ENCODE results near the gene MRPL37. TPM values are rescaled to one million over a fixed set of nuclear protein-coding genes. Genes with fewer than 3 reads are reported as not detected.
A peak's percentile ranks its signal among the peaks of the same experiment; 100 is the strongest.

MRPL37 gene
- polyA plus RNA-seq, 1 donor from 2014 or later = 56.2 TPM

DNA sequence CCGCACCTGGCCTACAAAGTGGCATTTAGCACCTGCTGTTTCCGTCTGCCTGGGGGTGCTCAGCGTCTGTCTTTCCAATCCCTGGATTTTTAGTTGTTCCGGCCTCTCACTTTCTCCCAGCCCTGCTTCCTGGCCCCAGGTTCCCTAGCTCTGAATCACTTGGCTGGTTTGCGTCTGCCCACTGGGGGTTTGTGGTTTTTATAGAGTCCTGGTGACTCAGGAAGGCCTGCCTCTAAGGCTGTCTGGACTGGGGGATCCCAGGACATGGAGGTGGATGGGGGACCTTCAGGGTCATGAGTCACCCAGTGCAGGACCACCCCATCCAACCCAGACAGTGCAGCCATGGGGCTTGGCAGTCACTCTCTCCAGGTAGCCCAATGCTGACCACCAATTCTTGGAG lies 53.5 kb downstream of the MRPL37 start:
- Mint-ChIP-seq H3K36me3 (peaks cover 5% of the 10 kb centered on the region), H3K27ac (no peak overlapping the region), H3K4me1 (no peaks in the 10 kb centered on the region), H3K9me3 (no peaks in the 10 kb centered on the region), H3K27me3 (no peaks in the 10 kb centered on the region), H3K4me3 (no peak overlapping the region)

GRCh38 chr1:54254055-54254454 lies 54.1 kb downstream of the MRPL37 start:
- Mint-ChIP-seq H3K4me3 (no peak overlapping the region), H3K4me1 (no peaks in the 10 kb centered on the region), H3K9me3 (no peaks in the 10 kb centered on the region), H3K36me3 (peaks cover 5% of the 10 kb centered on the region), H3K27me3 (no peaks in the 10 kb centered on the region), H3K27ac (no peak overlapping the region)

DNA sequence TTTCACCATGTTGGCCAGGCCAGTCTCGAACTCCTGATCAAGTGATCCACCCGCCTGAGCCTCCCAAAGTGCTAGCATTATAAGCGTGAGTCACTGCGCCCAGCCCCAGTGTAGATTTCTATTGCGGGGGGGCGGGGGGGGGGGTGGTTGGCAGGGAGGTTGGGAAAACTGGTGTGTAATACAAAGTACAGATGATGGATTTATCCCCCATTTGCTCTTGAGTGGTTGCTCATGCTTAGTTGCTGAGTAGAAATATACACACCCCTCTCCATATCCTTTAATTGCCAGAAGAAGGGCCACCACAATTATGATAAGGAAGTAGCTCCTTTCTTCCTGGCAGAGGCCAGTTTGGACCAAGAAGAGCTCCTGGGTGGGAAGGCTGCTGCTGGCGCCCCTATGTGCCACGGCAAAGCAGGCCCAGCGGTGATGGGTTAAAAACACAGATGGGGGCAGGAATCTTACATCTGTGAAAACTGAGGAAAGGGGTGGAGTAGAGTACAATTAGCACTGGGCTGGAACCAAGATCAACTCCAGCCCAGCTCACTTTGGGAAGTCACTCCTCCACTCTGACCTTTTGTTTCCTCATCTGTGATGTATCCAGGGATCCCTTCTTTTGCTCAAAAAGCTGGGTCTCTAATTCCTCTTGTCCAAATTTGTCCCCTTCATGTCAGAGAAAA lies 55.2 kb downstream of the MRPL37 start:
- Mint-ChIP-seq H3K36me3 (peaks cover 5% of the 10 kb centered on the region), H3K4me1 (no peaks in the 10 kb centered on the region), H3K27me3 (no peaks in the 10 kb centered on the region), H3K9me3 (no peaks in the 10 kb centered on the region), H3K4me3 (no peak overlapping the region), H3K27ac (no peak overlapping the region)

DNA sequence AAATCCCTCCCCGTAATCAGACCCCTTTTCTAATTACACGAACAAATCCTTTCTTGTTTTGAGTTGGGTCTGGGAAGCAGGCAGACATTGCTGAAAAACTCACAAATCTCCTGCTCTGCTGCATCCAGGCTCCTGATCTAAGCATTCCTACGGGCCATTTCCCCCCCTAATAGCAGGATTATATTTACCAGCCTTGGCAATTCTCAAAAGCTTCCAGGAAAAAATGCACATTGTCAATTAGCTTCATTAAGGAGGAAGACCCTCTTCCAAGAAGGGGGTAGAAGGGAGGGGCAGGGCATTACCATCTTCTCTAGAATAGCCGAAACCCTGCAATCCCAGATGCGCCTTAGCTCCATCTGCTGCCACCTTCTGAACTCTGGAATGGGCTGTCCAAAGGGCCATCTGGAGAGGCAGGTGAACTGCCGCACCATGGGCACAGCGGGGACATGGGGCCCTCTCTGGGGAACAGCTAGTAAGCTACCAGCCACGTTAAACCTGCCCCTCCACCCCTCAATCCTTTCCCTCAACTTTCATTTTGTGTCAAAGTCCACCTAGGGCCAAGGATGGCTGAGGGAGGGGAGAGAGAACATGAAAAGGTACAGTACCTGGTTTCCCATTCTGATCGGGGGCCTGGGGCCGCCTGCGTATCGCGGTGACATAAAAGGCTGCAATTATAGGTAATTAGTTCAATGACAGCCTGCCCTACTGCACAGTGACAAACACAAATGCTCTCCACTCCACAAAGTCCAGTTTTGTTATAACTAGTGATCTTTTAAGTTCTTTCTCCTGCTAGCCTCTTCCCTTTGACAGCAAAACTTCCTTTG lies 56.8 kb downstream of the MRPL37 start:
- Mint-ChIP-seq H3K36me3 (peaks cover 8% of the 10 kb centered on the region), H3K4me1 (no peaks in the 10 kb centered on the region), H3K27me3 (no peaks in the 10 kb centered on the region), H3K4me3 (no peak overlapping the region), H3K9me3 (no peaks in the 10 kb centered on the region), H3K27ac (no peak overlapping the region)

DNA sequence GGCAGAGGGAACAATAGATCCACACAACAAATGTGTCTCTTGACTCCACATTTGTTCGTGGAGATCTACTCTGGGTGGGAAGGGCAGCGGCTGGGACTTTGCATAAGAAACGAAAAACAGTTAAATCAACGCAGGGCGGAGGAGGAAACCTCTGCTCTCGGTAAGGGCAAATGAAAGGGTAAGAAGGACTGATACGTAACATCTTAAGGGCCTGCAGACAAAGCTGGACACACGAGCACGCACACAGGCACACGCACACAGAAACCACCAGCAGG lies 57.3 kb downstream of the MRPL37 start:
- Mint-ChIP-seq H3K36me3 (peaks cover 8% of the 10 kb centered on the region), H3K9me3 (no peaks in the 10 kb centered on the region), H3K27ac (no peak overlapping the region), H3K27me3 (no peaks in the 10 kb centered on the region), H3K4me1 (no peaks in the 10 kb centered on the region), H3K4me3 (no peak overlapping the region)

DNA sequence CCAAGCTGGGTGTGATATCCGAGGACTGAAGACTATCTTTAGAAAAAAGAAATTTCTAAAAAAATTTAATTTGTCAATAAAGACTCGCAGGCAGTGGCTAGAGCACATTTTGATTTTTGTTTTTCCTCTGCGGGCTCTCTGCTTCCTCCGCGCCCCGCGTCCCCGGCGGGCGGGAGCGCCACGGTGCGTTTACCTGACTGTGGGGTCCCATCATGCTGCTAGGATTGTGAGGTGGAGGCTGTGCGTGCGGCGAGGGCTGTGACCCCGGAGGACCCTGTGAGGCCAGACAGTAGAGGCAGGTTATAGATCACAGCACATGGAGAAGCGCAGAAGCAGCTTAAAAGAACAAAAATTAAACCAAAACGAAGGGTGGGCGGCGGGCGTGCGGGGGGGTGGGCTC lies 57.9 kb downstream of the MRPL37 start:
- Mint-ChIP-seq H3K4me1 (no peaks in the 10 kb centered on the region), H3K9me3 (no peaks in the 10 kb centered on the region), H3K36me3 (peaks cover 6% of the 10 kb centered on the region), H3K4me3 (no peak overlapping the region), H3K27me3 (no peaks in the 10 kb centered on the region), H3K27ac (no peak overlapping the region)

- Mint-ChIP-seq H3K9me3 (no peaks in the 10 kb centered on the region), H3K36me3 (peaks cover 5% of the 10 kb centered on the region), H3K4me1 (peaks cover 0 to 2% (median 0%) of the 10 kb centered on the region in 3 donors), H3K27ac (peak overlapping the region in 1 of 3 donors; percentile 35), H3K4me3 (no peak overlapping the region), H3K27me3 (no peaks in the 10 kb centered on the region)
Observed at GRCh38 chr1:54259546-54260140, 59.7 kb downstream of the MRPL37 start.

DNA sequence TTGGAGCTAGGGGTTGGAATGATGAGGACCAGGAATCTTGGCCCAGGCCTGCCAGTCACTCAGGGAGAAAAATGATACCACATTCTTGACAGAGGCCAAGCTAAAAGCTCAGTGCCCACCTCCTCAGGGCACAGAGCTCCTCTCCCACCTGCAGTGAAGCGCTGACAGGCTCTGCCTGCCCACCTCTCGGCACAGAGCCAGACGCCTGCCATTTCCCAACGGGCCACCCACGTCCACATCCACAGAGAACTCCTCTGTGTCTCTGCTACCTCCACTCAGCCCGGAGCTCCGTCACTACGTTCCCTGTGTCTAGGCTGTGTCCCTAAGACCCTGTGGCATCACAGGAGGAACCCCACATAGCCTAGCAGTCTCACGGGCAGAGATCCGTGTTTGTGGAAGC lies 60.8 kb downstream of the MRPL37 start:
- Mint-ChIP-seq H3K27ac (no peak overlapping the region), H3K4me3 (no peak overlapping the region), H3K36me3 (peaks cover 8% of the 10 kb centered on the region), H3K27me3 (no peaks in the 10 kb centered on the region), H3K9me3 (no peaks in the 10 kb centered on the region), H3K4me1 (peaks cover 0 to 2% (median 0%) of the 10 kb centered on the region in 3 donors)

DNA sequence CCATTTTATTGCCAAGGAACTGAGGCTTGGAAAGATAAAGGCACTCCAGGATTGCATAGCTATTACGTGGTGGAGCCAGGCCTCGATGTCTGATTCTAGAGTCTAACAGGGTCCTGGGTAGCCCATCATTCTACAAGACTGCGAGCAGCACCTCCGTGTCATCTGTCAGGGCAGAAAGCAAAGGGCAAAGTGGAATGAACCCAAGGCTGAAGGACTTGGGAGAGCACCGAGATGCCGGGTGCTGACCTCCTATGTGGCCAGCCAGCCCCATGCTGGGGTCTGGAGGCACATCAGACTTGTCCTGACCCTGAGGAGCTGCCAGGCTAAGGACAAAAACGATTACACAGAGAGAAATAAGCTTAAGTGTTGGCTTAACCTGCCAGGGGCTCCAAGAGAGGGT lies 62.3 kb downstream of the MRPL37 start:
- peaks cover 0 to 3% (median under 1%) of the 10 kb centered on the region in 3 donors for H3K4me1 Mint-ChIP-seq
- peaks cover 7% of the 10 kb centered on the region for H3K36me3 Mint-ChIP-seq
- H3K4me3 Mint-ChIP-seq = no peak overlapping the region
- no peak overlapping the region for H3K27ac Mint-ChIP-seq
- H3K27me3 Mint-ChIP-seq = no peaks in the 10 kb centered on the region
- H3K9me3 Mint-ChIP-seq = no peaks in the 10 kb centered on the region

- no peaks in the 10 kb centered on the region for H3K27me3 Mint-ChIP-seq
- peaks cover 6% of the 10 kb centered on the region for H3K36me3 Mint-ChIP-seq
- no peak overlapping the region for H3K27ac Mint-ChIP-seq
- H3K4me1 Mint-ChIP-seq = peaks cover 0 to 3% (median 2%) of the 10 kb centered on the region in 3 donors
- no peaks in the 10 kb centered on the region for H3K9me3 Mint-ChIP-seq
- no peak overlapping the region for H3K4me3 Mint-ChIP-seq
Observed at GRCh38 chr1:54263601-54264226, 63.7 kb downstream of the MRPL37 start.

DNA sequence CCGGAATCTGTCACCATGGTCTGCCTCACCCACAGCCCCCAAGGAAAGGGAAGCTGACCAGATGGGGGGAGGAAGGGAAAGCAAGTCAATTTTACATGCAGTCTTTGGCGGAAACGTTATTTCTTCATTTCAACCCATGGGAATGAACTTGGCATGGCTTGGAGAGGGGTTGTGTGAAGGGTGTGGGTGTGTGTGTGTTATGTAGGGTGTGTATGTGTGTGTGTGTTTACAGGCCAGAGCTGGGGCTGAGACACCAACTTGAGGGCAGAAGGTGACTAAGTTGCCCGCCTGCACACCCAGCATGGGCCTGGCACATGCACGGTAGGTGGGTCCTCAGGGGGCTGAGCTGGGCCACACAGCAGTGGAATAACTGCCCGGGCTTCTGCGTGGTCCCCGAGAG lies 65.2 kb downstream of the MRPL37 start:
- Mint-ChIP-seq H3K4me3 (no peak overlapping the region), H3K4me1 (peaks cover 0 to 5% (median 2%) of the 10 kb centered on the region in 3 donors), H3K36me3 (peaks cover 6% of the 10 kb centered on the region), H3K27ac (peak overlapping the region in 1 of 3 donors; percentile 8), H3K9me3 (no peaks in the 10 kb centered on the region), H3K27me3 (no peaks in the 10 kb centered on the region)

- no peak overlapping the region for H3K4me3 Mint-ChIP-seq
- no peak overlapping the region for H3K27ac Mint-ChIP-seq
- no peaks in the 10 kb centered on the region for H3K27me3 Mint-ChIP-seq
- peaks cover 0 to 5% (median 2%) of the 10 kb centered on the region in 3 donors for H3K4me1 Mint-ChIP-seq
- H3K9me3 Mint-ChIP-seq = no peaks in the 10 kb centered on the region
- peaks cover 6% of the 10 kb centered on the region for H3K36me3 Mint-ChIP-seq
Observed at GRCh38 chr1:54265659-54266058, 65.7 kb downstream of the MRPL37 start.

DNA sequence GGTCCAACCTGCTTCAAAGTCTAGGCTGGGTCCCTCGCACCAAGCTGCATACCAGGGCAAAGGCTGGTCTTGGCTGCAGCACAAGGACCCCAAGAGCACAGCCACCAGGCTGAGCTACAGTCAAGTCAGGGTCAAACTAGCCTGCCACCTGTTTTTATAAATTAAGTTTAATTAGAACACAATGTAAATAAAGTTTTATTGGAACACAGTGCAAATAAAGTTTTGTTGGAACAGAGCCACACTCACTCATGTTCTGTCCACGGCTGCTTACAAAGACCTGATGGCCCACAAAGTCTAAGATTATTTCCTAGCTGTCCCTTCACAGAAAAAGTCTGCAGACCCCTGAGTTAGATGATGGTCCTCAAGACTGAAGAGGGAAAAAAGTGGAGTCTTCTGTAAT lies 66.2 kb downstream of the MRPL37 start:
- no peaks in the 10 kb centered on the region for H3K9me3 Mint-ChIP-seq
- H3K36me3 Mint-ChIP-seq = peaks cover 4% of the 10 kb centered on the region
- peak overlapping the region in 1 of 3 donors; percentile 55 for H3K27ac Mint-ChIP-seq
- H3K4me1 Mint-ChIP-seq = peaks cover 0 to 5% (median 2%) of the 10 kb centered on the region in 3 donors
- H3K27me3 Mint-ChIP-seq = no peaks in the 10 kb centered on the region
- no peak overlapping the region for H3K4me3 Mint-ChIP-seq

DNA sequence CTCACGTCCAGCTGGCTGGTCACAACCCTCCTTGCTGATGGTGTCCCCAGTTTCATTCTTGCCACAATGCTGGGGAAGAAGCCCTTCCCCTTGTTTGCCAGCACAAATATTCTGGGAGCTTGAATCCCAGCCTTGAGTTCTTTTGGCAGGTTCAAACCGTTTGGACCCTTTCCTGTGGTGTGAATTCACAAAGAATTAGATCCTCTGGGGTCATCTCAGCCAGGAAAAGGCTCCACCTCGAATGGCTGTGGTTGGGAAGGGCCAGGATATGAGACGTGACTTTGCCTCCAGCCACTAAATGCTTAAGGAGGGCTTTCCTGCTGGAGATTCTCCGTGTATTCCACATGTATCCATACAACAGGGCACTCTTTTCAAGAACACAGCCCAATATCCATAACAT lies 66.9 kb downstream of the MRPL37 start:
- peak overlapping the region in 1 of 3 donors; percentile 55 for H3K27ac Mint-ChIP-seq
- H3K4me3 Mint-ChIP-seq = no peak overlapping the region
- peaks cover 0 to 5% (median 2%) of the 10 kb centered on the region in 3 donors for H3K4me1 Mint-ChIP-seq
- H3K27me3 Mint-ChIP-seq = no peaks in the 10 kb centered on the region
- no peaks in the 10 kb centered on the region for H3K9me3 Mint-ChIP-seq
- peaks cover 3% of the 10 kb centered on the region for H3K36me3 Mint-ChIP-seq
